WERI-Rb-1 (cell line): Measurements from ENCODE around the gene CFB.

Experiments used
- DNase-seq: peaks from one replicate; pipeline ENCODE4 v3.0.0-alpha.2; 2020
- H3K27ac ChIP-seq: fragments of 250-450 bp; sonication (Bioruptor Pico); 2 replicates; pipeline ENCODE4 v1.5.1; 2020; ENCODE audit warnings: mild to moderate bottlenecking, moderate library complexity
- H3K27me3 ChIP-seq: fragments of 250-450 bp; sonication (Bioruptor Pico); 2 replicates; pipeline ENCODE4 v1.5.1; 2021; ENCODE audit warnings: mild to moderate bottlenecking, low read depth, moderate library complexity; ENCODE audit not compliant: insufficient read depth, severe bottlenecking
- H3K36me3 ChIP-seq: fragments of 250-450 bp; sonication (Bioruptor Pico); 2 replicates; pipeline ENCODE4 v1.5.1; 2020; ENCODE audit warnings: mild to moderate bottlenecking, moderate library complexity
- H3K4me3 ChIP-seq: 2 replicates; pipeline ENCODE4 v1.5.1; 2011; ENCODE audit warnings: low read depth, mild to moderate bottlenecking, control low read depth, low read length
- H3K9me3 ChIP-seq: fragments of 250-450 bp; sonication (Bioruptor Pico); 2 replicates; pipeline ENCODE4 v1.5.1; 2021; ENCODE audit warnings: mild to moderate bottlenecking, moderate library complexity; ENCODE audit not compliant: severe bottlenecking
- CTCF ChIP-seq: IDR thresholded peaks from 2 replicates; pipeline ENCODE4 v1.5.1; 2011; ENCODE audit warnings: low read depth, mild to moderate bottlenecking, control low read depth, inconsistent platforms, low read length

Gene CFB

DNA sequence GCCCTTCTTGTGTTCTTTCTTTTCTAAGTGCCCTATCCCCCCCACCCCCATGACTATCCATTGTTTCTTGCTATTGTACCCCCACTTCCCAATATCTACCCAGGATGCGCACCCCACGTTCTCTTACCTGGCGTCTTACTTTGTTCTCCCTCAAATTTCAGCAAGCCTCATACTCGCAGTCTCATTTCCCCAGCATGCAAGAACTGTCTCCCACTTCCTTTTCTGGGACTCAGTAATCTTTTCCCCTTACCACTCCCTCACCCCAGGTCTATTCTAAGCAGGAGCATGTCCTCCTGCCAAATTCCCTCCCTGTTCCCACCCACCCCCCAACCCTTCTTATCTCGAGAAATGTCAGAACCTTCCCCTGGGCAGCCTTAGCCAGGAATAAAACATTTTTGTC is 46.7 kb upstream of the CFB start:
- no peak for DNase-seq
- no peaks in the 10 kb centered on the region for H3K27me3 ChIP-seq
- H3K27ac ChIP-seq, result no peak overlapping the region
- no peaks in the 10 kb centered on the region for H3K9me3 ChIP-seq
- H3K4me3 ChIP-seq, result no peak overlapping the region
- peaks cover 29% of the 10 kb centered on the region for H3K36me3 ChIP-seq
- TF ChIP-seq CTCF, result no peak

- TF ChIP-seq CTCF, result no peak
- Histone ChIP-seq H3K27me3 (no peaks in the 10 kb centered on the region), H3K9me3 (no peaks in the 10 kb centered on the region), H3K36me3 (peaks cover 20% of the 10 kb centered on the region), H3K27ac (no peak overlapping the region), H3K4me3 (no peak overlapping the region)
- DNase-seq, result no peak
Measured at GRCh38 chr6:31899882-31900722, 45.8 kb upstream of the CFB start.

DNA sequence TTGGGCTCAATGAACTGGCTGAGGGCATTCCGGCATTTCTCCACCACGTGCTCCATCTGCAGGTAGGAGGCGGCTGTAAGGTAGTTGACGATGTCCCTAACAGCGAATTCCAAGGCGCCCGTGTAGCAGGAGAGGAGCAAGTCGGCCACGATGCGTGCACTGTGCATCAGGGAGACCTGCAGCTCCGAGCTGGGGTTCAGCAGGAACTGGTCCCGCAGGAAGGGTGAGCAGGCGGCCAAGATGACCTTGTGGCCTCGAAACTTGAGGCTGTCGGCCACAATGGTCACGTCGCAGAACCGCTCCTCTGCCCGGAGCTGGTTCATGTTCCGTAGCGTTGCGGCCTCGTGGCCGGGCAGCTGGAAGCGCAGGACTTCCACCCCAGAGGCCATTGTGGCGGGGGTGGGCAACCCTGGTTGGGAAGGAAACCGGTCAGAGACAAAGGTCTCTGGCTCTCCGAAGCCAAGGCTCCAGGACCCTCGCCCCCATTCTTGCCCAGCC is 44.9 kb upstream of the CFB start:
- no peak for TF ChIP-seq CTCF
- H3K27me3 ChIP-seq, result no peaks in the 10 kb centered on the region
- peaks cover 11% of the 10 kb centered on the region for H3K36me3 ChIP-seq
- H3K4me3 ChIP-seq, result peak overlapping the region; percentile 69
- H3K27ac ChIP-seq, result peak overlapping the region; percentile 62
- peak; percentile 45 for DNase-seq
- no peaks in the 10 kb centered on the region for H3K9me3 ChIP-seq

GRCh38 chr6:31901415-31901952 is 44.4 kb upstream of the CFB start:
- peak overlapping the region; percentile 69 for H3K4me3 ChIP-seq
- H3K27me3 ChIP-seq, result no peaks in the 10 kb centered on the region
- TF ChIP-seq CTCF, result no peak
- H3K9me3 ChIP-seq, result no peaks in the 10 kb centered on the region
- peak overlapping the region; percentile 62 for H3K27ac ChIP-seq
- DNase-seq, result peak; percentile 78
- H3K36me3 ChIP-seq, result peaks cover 6% of the 10 kb centered on the region

DNA sequence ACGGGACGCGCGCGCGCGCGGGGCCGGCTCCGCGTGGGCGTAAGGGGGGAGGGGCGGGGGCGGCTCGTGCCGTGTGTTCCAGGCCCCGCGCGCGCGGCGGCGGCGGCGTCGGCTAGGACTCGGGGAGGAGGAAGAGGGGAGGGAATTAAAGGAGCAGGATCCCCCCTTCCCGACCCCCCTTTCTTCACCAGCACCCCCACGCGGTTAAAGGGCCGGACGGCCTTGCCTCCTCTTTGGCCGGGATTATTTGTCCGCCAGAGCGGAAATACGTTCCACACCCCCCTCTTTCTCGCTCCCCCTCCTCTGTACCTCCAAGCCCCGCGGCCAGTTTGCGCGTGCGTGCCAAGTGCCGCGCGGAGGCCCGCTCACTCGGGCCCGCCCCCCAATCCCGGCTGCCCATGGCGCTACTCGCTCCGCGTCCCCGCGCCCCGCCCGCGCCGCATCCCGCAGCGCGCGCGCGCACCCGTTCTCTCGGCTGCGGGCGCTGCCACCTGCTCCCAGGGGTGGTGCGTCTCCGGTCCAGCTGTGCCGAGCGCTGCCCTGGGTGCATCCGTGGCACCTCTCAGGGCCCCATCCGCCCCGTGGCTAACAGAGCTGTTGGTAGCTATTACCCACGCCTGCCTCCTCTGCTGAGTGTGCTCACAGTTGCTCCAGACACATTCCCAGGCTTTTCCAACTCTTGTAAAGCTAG is 43.8 kb upstream of the CFB start, which contains the start of gene ZBTB12:
Gene ZBTB12, minus strand, starts transcription at position 134 of the 691 bp plus-strand sequence. CDS start 781 bp downstream, outside the sequence.
- H3K4me3 ChIP-seq, result peak within 1 kb of the TSS; percentile 69
- peak; percentile 12; the same call in 1 of the 2 replicates for TF ChIP-seq CTCF
- peak; percentile 99 for DNase-seq
- no peaks in the 10 kb centered on the region for H3K27me3 ChIP-seq
- no peaks in the 10 kb centered on the region for H3K9me3 ChIP-seq
- peak within 1 kb of the TSS; percentile 62 for H3K27ac ChIP-seq
- peaks cover 3% of the 10 kb centered on the region; the same call in 1 of the 2 replicates for H3K36me3 ChIP-seq
